Ishikawa (cell line): ENCODE results near the gene BICC1.

Experiments
- CEBPB ChIP-seq: IDR thresholded peaks from 2 replicates; pipeline ENCODE4 v1.6.1; 2012
- CREB1 ChIP-seq: IDR thresholded peaks from 2 replicates; pipeline ENCODE4 v1.6.1; 2012; ENCODE audit warnings: low read depth
- EGR1 ChIP-seq: IDR thresholded peaks from 2 replicates; pipeline ENCODE4 v1.6.1; 2012
- EP300 ChIP-seq: IDR thresholded peaks from 2 replicates; pipeline ENCODE4 v1.6.1; 2012; ENCODE audit warnings: borderline replicate concordance
- FOXM1 ChIP-seq: IDR thresholded peaks from 2 replicates; pipeline ENCODE4 v1.6.1; 2012; ENCODE audit warnings: low read depth, borderline replicate concordance
- NFIC ChIP-seq: IDR thresholded peaks from 2 replicates; pipeline ENCODE4 v1.6.1; 2012
- RAD21 ChIP-seq: IDR thresholded peaks from 2 replicates; pipeline ENCODE4 v1.6.1; 2012; ENCODE audit warnings: low read depth
- REST ChIP-seq: IDR thresholded peaks from 2 replicates; pipeline ENCODE4 v1.6.1; 2012; ENCODE audit warnings: low read depth, mild to moderate bottlenecking
- TAF1 ChIP-seq: IDR thresholded peaks from 2 replicates; pipeline ENCODE4 v1.6.1; 2012; ENCODE audit warnings: low read depth, mild to moderate bottlenecking
- TCF12 ChIP-seq: IDR thresholded peaks from 2 replicates; pipeline ENCODE4 v1.6.1; 2012; ENCODE audit warnings: low read depth
- TEAD4 ChIP-seq: IDR thresholded peaks from 2 replicates; pipeline ENCODE4 v1.6.1; 2012
- YY1 ChIP-seq: IDR thresholded peaks from 2 replicates; pipeline ENCODE4 v1.6.1; 2012; ENCODE audit warnings: low read depth
- ZBTB7A ChIP-seq: IDR thresholded peaks from 2 replicates; pipeline ENCODE4 v1.6.1; 2012; ENCODE audit warnings: low read depth
- TF ChIP-seq, protein P1 (sequence below): IDR thresholded peaks from 2 replicates; pipeline ENCODE4 v1.6.1; 2012
- TF ChIP-seq, protein P2 (sequence below): IDR thresholded peaks from 2 replicates; pipeline ENCODE4 v1.6.1; 2012

Gene BICC1

DNA sequence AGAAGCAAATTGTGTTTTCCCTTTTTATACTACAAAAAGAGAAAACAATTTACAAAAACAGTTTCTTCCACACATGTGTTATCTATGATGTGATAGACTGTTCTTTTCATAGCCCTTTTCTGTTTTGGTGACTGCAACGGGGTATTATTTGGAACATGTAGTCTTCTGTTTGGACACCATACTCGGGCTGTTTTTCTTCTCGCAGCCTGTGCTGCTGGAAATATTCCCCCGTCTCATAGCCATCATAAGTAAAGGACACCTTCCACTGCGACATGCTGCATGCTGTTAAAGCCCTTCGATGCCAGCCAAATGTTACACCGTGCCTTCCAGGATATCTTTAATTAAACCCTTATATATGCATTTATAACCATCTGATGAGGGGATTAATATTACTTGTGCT lies 222.4 kb downstream of the BICC1 start:
- TF ChIP-seq NFIC (no peak), EGR1 (no peak), EP300 (no peak), CREB1 (no peak), FOXM1 (no peak), ZBTB7A (no peak), TEAD4 (no peak), TCF12 (no peak)
- TF ChIP-seq, protein P1, sequence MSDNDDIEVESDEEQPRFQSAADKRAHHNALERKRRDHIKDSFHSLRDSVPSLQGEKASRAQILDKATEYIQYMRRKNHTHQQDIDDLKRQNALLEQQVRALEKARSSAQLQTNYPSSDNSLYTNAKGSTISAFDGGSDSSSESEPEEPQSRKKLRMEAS, result no peak

DNA sequence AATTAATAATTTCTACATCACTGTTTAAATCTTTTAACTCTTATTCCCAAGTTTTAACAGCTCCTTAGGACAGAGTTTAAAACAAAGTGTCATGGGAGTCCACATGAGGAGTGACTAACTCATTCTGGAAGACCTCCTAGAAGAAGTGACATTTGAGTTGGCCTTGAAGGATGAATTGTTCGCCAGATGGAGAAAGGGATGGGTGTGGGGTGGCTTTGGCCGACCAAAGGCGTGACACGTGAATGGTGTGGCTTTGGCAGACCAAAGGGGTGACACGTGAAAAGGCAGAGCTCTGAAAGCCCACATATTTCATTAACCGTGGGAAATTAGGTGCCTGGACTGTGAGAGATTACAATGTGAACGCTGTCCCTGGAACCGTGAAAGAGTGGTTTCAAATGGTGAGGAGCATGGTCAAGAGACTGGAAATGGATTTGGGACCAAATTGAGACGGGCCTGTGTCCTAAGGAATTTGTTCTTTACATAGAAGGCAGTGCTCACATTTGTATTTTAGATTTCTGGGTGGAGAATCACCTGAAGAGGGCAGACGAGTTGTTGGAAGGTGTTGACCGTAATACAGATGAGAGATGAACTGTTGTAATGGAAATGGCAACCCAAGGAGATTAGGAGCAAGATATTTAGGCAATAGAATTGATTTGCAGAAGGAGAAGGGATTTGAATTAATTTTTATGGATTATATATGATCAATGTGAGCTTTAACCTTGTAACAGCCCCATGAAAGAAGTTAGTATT lies 228.1 kb downstream of the BICC1 start:
- TF ChIP-seq TCF12 (no peak), TAF1 (no peak), REST (no peak), YY1 (no peak), NFIC (no peak), CEBPB (no peak), FOXM1 (no peak), RAD21 (no peak)
- TF ChIP-seq, protein P2, sequence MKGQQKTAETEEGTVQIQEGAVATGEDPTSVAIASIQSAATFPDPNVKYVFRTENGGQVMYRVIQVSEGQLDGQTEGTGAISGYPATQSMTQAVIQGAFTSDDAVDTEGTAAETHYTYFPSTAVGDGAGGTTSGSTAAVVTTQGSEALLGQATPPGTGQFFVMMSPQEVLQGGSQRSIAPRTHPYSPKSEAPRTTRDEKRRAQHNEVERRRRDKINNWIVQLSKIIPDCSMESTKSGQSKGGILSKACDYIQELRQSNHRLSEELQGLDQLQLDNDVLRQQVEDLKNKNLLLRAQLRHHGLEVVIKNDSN, result no peak

- TF ChIP-seq NFIC (no peak), EGR1 (no peak), REST (no peak), CEBPB (no peak), RAD21 (no peak)
- TF ChIP-seq, protein P1, result no peak
Measured at GRCh38 chr10:58741673-58742072, 229.0 kb downstream of the BICC1 start.

DNA sequence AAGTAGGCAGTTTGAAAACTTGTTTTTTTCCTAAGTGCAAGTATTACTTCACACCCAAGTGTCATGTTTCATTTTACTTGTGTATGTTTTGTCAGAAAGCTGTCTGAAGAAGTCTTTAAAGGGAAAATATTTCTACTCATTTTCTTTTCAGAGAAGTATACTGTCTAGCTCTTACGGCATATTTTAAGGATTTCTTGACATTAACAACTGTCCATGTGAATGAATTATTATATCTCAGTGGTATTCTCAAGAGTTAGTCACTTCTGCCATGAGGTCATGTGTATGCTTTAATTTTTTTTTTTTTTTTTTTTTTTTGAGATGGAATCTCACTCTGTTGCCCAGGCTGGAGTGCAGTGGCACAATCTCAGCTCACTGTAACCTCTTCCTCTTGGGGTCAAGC lies 229.5 kb downstream of the BICC1 start:
- TF ChIP-seq NFIC (no peak), FOXM1 (no peak), EGR1 (no peak), EP300 (no peak), REST (no peak), TEAD4 (no peak), YY1 (no peak), TCF12 (no peak), CEBPB (no peak), TAF1 (no peak), RAD21 (no peak), CREB1 (no peak), ZBTB7A (no peak)
- TF ChIP-seq, protein P2, result no peak
- TF ChIP-seq, protein P1, result no peak
